HFFc6 (cell line): ENCODE data around the gene FAM83B. TPM values are rescaled to one million over a fixed set of nuclear protein-coding genes. Genes with fewer than 3 reads are reported as not detected.

Experiments used
- DNase-seq: peaks from one replicate; pipeline ENCODE4 v3.0.0-alpha.2; 2018
- H3K27ac Mint-ChIP-seq: 2 replicates; pipeline ENCODE4 v1.8.0; 2020; ENCODE audit warnings: mild to moderate bottlenecking, mixed read lengths
- H3K27me3 Mint-ChIP-seq: 2 replicates; pipeline ENCODE4 v1.8.0; 2021; ENCODE audit warnings: mild to moderate bottlenecking, moderate library complexity, mixed read lengths; ENCODE audit not compliant: insufficient read depth
- H3K36me3 Mint-ChIP-seq: 2 replicates; pipeline ENCODE4 v1.8.0; 2021; ENCODE audit warnings: low read depth, mixed read lengths
- H3K4me1 Mint-ChIP-seq: 2 replicates; pipeline ENCODE4 v1.8.0; 2020; ENCODE audit warnings: low read depth, mixed read lengths
- H3K4me3 Mint-ChIP-seq: 2 replicates; pipeline ENCODE4 v1.8.0; 2020; ENCODE audit warnings: mild to moderate bottlenecking, moderate library complexity, mixed read lengths
- H3K9me3 Mint-ChIP-seq: 2 replicates; pipeline ENCODE4 v1.8.0; 2020; ENCODE audit warnings: mild to moderate bottlenecking, mixed read lengths
- CTCF ChIP-seq: fragments of 200-600 bp; sonication (generic); IDR thresholded peaks from 2 replicates; pipeline ENCODE4 v1.5.0; 2021; ENCODE audit warnings: antibody characterized with exemption, mild to moderate bottlenecking
- total RNA-seq, 6 experiments: library from RNA; stranded (reverse); fragmentation: NEBNext Ultra II Directional; extraction: Animal tissue kit (Norgen Biotek cat#: 25700); gene quantifications; 2 replicates in 1 of 6; 3 replicates in 5 of 6; pipeline ENCODE4 v1.2.3, GENCODE V29; 2021

The FAM83B gene
- total RNA-seq, 6 experiments from 2014 or later, result not detected

- Mint-ChIP-seq H3K9me3 (peaks cover 20% of the 10 kb centered on the region), H3K36me3 (no peaks in the 10 kb centered on the region; the same call in 1 of the 2 replicates), H3K27me3 (no peaks in the 10 kb centered on the region), H3K27ac (peak overlapping the region; percentile 5), H3K4me3 (no peak overlapping the region), H3K4me1 (peaks cover 18% of the 10 kb centered on the region)
- DNase-seq, result peak; percentile 48
- TF ChIP-seq CTCF, result no peak
Measured at GRCh38 chr6:54980511-54981275, 134.1 kb downstream of the FAM83B start.

GRCh38 chr6:54981276-54981609, 134.7 kb downstream of the FAM83B start:
- no peak for TF ChIP-seq CTCF
- Mint-ChIP-seq H3K36me3 (no peaks in the 10 kb centered on the region; the same call in 1 of the 2 replicates), H3K4me3 (no peak overlapping the region), H3K27me3 (no peaks in the 10 kb centered on the region), H3K9me3 (peaks cover 20% of the 10 kb centered on the region), H3K27ac (peak overlapping the region; percentile 5; the same call in 1 of the 2 replicates), H3K4me1 (peaks cover 18% of the 10 kb centered on the region)
- DNase-seq, result no peak

- DNase-seq, result no peak
- H3K27ac Mint-ChIP-seq, result 0 out of 2 replicates have a peak overlapping the region, but pooled peaks have one; percentile 5
- peaks cover 23% of the 10 kb centered on the region for H3K9me3 Mint-ChIP-seq
- peaks cover 18% of the 10 kb centered on the region for H3K4me1 Mint-ChIP-seq
- no peak for TF ChIP-seq CTCF
- no peaks in the 10 kb centered on the region; the same call in 1 of the 2 replicates for H3K36me3 Mint-ChIP-seq
- no peak overlapping the region for H3K4me3 Mint-ChIP-seq
- no peaks in the 10 kb centered on the region for H3K27me3 Mint-ChIP-seq
Measured at GRCh38 chr6:54981647-54982046, 135.1 kb downstream of the FAM83B start.

- no peak overlapping the region for H3K4me3 Mint-ChIP-seq
- no peak overlapping the region for H3K27ac Mint-ChIP-seq
- H3K4me1 Mint-ChIP-seq, result no peaks in the 10 kb centered on the region
- peaks cover 12% of the 10 kb centered on the region for H3K9me3 Mint-ChIP-seq
- DNase-seq, result no peak
- peaks cover 2% of the 10 kb centered on the region; the same call in 1 of the 2 replicates for H3K27me3 Mint-ChIP-seq
- H3K36me3 Mint-ChIP-seq, result no peaks in the 10 kb centered on the region
- TF ChIP-seq CTCF, result no peak
Measured at GRCh38 chr6:54987633-54988290, 141.2 kb downstream of the FAM83B start.

- DNase-seq, result no peak
- Mint-ChIP-seq H3K27ac (no peak overlapping the region), H3K9me3 (peaks cover 12% of the 10 kb centered on the region), H3K27me3 (peaks cover 2% of the 10 kb centered on the region; the same call in 1 of the 2 replicates), H3K36me3 (no peaks in the 10 kb centered on the region), H3K4me1 (no peaks in the 10 kb centered on the region), H3K4me3 (no peak overlapping the region)
- no peak for TF ChIP-seq CTCF
Measured at GRCh38 chr6:54988576-54988975, 142.0 kb downstream of the FAM83B start.
